HG02571 (cell line): ENCODE data around the gene GPR153.

Source experiments
- ATAC-seq: cut with Tn5 transposase; IDR thresholded peaks from one replicate; pipeline ENCODE4 v1.9.1; 2021; ENCODE audit warnings: mild to moderate bottlenecking, moderate library complexity; ENCODE audit not compliant: unreplicated experiment

GPR153 gene

DNA sequence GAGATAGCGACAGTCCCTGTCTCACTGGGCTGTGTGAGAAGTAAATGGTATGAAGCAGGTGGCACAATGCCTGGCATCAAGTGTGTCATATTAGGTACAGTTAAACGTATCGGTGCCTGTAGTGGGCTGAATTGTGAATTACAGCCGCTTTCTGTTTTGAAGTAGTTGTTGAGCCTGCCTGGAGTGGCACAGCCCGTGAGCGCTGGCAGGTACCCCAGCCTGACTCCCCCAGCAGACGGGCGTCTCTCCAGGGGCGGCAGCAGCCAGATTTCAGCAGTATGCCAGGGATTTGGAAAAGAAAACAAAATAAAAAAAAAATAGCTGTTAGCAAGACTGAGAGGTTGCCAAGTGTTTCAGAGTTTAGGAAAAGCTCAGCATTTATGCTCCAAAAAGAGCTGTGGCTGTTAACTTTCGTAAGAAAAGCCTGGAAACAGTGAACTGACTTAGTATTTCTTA lies 26.6 kb upstream of the GPR153 start:
- no peak for ATAC-seq

DNA sequence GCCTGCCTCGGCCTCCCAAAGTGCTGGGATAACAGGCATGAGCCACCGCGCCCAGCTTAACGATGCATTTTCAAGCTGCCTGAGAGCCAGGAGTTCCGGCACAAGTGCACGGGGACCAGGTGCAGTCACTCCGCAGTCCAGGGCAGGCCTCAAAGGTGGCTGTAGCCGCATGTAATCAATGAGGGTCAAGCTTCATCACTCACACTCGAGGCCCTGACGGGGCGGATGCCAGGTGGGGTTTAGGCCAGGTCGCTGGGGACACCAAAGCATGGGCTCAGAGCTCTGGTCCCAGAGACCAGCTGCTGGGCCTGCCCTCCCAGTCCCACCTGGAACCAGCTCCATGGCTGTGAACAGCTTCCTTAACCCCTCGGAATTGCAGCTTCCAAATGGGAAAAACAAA lies 26.1 kb upstream of the GPR153 start:
- no peak for ATAC-seq

DNA sequence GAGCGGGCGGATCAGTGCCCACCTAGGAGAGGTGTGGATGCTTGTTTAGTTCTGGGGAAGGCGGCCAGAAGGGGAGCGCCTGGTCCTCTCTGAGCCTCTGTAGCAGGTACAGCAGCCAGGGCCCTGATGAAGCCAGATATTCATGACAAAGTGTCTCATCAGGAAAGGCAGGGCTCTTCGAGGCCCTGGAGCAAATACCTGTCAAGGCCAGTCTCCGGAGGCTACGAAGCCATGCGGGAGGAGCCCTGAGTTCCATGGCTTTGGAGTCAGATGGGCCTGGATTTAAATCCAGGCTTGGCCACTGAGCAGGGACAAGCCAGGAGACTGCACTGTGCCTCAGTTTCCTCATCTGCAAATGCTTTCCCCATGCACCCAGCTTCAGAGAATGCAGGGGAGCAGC lies 25.4 kb upstream of the GPR153 start:
- no peak for ATAC-seq

DNA sequence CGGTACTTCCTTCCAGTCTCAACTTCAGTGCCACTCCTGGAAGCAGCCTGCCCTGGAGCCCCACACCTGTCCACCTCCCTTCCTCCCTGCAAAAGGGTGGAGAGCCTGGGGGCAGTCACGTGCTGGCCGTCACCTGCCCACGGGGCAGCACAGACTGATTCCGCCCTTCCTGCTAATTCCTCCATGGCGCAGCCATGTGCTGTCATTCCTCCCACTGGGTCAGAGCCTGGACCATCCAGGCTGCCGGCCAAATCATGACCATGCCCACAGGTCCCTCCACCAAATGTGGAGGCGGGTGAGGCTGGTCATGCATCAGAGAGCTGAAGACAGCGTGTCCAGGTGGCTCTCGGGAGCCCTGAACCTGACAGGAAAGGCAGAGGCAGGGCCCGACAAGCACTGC lies 24.4 kb upstream of the GPR153 start:
- no peak for ATAC-seq

DNA sequence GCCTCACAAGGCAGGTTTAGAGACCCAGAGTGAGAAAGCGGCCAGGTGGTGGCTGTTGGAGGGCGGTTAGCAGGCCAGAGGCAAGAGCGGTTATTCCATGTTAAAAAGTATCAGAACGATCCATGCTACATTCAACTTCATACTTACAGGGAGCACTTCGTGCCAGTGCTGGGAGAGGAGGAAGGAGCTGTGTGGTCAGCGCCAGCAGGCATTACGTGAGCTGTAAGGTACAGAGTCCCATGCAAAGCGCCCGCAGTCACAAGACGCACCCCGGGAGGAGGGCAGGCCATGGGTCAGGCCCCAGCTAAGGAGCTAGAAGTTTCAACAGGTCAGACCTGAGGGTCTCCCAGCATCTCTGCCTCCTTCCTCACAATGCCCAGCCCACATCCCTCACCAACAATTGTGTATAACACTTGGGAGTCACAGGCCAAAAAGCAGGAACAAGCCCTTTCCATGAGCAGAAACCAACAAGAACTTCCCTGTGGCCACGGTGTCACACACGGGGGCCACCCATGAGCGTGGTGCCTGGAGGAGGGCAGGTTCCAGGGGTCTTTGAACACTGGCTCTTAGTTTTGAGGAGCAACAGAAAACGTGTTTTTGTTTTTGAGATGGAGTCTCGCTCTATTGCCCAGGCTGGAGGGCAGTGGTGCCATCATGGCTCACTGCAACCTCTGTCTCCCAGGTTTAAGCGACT lies 21.8 kb upstream of the GPR153 start:
- no peak for ATAC-seq

DNA sequence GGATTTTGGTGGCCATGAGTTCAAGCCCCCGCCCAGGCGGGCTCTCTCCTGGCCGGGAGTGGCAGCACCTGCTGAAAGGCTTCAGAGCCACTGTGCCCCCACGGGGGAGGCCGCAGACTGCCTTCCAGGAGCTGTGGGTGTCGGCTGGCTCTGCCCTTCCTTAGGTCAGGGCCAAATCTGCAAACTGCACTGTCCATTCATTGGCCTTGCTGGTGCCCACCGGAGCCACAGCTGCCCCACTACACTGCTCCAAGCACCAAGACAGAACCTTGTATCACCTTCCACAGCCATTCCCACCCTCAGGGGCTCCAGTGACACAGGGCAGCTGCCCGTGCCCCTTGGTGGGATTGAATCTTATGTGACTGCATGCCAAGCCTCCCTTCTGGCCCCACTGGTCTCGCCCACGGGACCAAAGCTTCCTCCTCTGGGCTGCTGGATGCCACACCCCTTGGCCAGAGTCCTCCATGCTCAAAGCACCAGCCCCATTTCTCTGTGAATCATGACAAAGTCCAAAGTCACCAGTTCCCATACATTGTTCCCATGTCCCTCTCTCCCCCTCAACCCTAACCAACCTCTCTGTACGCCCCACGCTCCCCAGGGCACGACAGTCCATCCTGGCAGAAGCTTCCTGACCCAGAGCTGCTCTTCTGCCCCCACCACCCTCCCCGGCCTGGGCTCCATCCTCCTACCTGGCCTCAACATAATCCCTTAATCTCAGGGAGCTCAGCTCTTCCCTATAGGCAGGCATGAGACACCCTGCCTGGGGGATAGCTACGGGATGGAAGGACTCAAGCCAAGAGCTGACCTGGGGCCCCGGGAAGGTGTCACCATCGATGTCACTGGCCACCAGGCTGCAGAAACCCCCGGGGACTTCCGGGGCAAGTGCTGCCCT lies 20.9 kb upstream of the GPR153 start:
- ATAC-seq: no peak

DNA sequence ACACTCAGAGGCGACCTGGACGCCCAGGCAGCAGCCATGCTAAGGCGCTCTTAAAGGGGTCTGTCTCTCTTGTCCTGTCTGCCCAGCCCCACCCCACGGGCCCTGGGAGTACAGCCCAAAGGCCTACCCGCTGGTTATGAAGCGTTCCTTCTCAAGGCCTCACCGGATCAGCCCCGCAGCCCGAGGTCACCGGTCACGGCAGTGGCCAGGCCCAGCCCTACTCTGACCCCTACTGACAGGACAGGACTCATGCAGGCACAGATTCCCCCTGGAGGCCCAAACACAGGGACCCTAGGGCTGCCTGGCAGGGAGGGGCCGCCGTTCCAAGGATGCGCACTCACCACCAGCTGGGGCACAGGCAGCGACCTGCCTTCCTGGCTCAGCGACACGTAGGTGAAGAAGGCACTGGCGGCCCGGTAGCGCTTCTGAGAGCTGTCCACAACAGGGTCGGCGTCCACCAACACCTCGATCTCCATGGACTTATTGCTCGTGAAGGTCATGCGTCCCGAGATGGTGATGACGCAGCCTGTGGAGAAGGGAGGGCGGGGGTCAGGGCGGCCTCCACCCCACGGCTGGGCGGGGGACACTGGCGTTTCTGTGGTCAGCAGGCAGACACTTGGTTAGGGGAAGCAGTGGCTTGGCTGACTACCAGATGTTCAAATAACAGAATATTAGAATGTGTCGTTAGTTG lies 20.0 kb upstream of the GPR153 start:
- ATAC-seq: no peak

DNA sequence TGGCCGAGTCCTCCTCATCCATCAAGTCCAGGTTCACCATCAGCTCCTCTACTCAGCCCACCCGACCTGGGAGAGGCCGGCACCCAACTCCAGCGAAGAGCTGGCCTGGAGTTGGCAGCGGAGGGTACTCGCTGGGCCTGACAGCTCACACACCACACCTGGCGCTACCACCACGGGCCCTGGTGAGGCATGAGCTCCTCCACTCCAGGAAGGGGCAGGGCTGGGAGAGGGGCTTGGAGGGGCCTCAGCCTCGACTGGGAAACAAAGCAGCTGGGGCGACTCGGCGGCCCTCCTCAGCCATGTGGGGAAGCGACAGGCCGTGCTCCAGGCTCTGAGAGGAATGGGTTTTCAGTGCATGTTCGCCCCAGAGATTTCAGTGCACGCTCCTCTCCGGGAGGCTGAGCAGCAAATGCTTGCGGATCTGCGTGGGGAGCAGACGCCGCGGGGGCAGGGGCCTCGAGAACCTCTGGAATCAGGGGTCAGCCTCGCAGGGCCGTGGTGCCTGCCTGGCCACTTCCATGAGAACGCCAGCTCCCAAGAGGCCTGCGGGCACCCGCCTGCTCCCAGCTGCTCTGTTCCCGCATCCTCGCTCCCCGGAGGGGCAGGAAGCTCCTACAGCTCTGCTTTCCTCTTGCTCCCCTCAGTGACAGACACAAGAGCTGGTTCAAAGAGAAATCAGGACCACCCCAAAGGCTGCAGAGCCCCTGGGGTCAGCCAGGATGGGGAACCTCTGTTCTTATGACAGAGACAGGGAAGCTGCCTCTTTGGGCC lies 18.9 kb upstream of the GPR153 start:
- no peak for ATAC-seq

DNA sequence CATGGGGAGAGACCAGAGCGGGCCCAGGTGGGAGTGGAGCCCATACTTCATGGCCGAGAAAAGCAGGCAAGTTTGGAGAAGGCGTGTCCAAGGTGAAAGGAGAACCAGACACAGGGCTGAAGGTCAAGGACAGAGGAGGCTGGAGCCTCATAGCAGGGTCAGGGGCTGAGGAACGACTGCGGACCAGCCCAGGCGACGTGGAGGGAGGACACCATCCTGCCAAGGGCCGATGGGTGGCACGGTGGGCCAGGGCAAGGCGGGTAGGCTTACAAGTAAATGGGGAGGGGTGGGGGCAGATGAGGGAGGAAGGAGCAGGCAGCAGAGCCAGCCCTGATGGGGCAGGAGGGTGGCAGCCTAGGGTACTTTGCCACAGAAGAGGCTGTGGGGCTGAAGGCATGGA lies 18.2 kb upstream of the GPR153 start:
- ATAC-seq: no peak

DNA sequence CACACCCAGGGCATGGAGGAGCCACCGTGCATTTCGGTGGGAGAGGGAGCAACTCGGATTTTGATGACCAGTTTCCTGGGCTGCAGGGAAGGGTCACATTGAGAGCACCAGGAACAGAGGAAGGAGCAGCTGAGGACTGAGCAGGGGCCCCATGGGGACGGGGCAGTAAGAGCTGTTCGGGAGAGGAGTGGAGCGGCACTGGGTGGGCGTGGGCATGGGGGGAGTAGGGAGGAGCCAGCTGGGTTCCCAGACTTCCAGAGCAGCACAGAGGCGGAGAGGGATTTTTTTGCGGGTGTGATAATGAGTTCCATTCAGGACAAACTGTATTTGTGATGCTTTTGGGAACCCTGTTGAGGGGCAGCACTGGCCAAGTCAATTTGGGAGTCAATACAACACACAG lies 17.4 kb upstream of the GPR153 start:
- no peak for ATAC-seq

DNA sequence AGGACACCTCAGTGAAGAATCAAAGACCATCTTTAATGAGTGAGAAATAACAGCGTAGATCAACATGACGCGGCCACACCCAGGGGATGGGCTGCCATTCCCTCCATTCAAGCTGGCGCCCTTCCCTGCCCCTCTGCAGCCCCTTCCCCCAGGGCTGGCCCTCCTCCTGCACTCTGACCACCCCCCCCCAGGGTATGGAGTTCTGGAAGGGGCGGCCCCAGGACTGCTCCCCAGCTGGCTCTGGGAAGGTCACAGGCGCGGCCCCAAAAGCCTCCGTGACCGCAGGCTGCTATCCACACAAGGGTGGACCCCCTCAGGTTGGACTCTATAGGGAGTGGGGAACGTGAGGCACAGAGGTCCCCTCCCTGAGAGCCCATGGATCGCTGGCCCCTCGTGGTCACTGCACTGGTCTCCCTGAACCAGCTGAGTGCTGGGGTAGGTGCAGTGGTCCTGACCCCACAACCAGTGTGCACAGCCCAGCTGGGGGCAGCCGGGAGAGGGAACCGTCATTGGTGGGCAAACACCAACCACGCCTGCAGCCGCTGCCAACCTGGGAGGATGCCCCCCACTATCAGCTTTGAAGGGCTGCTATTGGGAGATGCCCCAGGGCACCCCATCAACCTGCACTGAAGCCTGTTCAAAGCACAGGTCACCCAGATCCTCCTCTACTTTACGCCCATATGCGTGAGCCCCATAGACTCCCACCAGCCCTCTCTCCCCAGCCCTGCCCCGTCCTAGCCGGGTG lies 16.1 kb upstream of the GPR153 start:
- no peak for ATAC-seq

DNA sequence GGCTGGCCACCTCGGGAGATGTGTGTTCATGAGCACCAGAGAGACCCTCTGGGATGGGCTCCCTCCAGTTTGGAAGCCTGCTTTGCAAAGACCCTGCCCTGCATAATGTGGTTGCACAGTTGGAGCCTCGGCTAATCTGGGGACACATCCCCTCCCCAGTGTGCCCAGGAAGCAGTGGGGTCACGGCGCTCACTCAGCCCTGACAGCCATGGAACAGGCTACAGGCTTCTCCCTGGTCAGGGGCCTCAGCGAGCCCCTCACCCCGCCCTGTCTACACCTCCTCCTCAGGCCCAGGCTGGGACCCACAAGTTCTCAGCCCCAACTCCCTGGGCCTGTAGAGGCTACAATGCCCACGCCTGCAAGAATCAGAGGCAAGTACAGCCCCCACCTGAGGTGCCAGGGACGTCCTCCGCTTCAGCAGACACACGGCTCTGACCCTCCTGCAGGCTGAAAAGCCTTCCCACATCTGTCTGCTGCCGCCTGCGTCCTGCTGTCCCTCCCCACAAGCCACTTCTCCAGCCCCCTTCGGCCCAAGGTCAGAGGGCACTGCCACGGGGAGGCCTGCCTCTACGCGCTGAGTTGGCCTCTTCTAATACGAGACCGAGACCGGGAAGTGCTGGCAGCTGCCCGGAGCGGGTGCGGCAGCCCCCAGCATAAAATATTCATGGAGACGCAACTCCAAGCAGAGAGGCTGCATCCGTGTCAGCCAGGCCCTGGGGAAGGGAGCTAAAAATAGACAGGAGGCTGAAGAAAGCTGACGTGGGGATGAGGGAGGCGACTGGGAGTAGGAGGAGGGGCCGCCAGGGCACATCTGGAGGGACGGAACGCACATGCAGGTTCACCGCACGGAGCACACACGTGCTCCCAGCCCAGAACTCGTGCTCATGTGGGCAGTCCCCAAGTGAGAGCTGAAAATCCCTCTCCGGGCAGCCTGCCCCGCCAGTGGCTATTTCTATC lies 15.2 kb upstream of the GPR153 start:
- no peak for ATAC-seq

DNA sequence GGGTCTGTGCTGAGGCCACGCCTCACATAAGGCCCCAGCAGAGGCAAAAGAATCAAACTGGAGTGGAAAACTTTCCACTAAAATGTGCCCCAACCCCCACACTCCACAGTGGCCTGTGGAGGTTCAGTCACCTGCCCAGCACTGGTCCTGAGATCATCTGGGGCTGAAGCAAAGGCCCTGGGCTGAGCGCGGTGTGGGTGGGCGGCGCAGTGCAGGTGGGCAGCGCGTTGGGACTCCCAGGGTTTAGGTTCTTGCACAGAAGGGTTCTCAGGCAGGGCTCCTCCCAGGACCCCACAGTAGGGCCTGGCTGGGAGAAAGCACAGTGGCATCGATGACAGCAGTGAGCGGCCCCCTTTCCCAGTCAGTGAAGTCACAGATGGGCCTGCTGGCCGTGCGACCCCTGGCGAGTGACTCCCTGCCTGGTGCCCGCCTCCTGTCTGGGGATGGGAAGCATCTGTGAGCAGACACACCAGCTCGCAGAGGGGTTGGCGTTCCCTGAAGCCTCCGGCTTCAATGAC lies 13.8 kb upstream of the GPR153 start:
- ATAC-seq: no peak

DNA sequence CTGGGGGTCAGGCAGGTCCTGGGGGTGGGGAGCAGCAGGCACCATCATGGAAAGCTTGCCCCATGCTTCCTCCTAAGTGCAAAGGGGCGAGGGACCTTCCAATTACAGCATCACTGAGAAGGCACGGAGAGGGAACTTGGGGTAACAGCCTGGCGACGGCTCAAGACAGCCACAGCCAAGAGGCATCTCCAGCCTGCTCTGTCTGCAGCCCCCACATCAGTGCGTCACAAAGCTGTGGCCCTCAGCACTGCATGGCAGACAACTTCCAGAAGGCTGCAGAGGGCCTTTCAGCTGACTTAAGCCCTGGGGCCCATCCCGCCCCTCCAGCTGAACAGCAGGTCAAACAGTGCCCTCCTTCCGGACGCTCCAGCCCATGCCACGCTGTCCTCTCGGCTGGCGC lies 13.2 kb upstream of the GPR153 start:
- no peak for ATAC-seq

DNA sequence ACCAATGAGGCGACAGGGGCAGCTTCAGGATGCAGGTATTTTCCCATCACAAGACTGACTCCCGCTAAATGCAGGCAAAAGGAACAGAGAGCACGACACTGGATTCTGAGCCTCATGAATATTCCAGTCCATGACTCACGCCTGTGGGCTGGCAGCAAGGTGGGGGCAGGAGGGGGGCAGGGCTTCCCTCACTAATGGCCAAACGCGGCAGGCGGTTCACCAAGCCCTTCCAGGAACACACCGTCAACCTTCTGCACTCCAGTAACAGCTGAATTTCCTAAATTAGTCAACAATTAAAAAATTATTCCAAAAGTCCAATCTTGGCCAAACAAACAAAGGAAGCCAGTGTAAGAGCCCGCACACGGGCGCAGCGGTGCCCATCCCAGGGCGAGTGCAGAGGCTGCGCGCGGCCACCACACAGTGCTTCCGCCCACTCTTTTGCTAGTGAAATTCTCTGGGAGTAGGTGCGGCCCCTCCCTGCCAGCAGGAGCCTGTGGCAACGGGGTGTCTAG lies 12.5 kb upstream of the GPR153 start:
- no peak for ATAC-seq

DNA sequence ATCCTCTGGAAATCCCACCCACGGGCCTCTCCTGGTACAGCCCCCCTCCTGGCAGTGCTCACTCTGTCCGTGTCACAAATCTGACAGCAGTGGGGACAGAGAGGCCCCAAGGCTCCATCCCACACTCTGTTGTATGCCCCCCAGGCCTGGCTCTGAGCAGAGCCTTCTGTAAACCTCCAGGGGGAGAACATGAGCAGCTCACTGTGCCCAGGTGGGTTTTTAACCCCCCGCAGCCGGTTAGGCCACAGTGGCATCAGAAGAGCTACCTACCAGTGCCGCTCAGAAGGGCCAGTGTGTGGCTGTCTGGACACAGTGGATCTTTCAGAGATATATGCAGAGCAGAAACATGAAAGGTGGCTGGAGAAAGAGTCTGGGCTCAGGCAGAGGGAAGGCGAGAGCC lies 12.0 kb upstream of the GPR153 start:
- ATAC-seq: no peak

DNA sequence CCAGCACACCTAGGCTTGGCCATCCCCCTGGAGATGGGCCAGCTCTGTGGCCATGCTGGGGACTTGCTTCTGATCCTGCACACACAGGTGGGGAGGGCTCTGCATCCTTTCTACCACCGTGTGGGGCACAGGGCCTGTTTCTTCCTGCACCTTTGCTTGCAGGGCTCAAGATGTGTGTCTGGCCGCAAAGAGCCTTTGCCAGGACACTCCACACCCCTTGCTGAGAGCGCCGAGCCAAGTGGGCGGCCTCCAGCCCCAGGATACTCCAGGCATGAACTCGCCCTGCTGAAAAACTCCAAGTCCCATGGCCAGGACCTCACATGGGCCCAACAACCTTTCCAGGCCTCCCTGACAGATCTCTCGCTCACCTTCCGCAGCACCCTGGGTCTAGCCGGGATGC lies 11.6 kb upstream of the GPR153 start:
- no peak for ATAC-seq

DNA sequence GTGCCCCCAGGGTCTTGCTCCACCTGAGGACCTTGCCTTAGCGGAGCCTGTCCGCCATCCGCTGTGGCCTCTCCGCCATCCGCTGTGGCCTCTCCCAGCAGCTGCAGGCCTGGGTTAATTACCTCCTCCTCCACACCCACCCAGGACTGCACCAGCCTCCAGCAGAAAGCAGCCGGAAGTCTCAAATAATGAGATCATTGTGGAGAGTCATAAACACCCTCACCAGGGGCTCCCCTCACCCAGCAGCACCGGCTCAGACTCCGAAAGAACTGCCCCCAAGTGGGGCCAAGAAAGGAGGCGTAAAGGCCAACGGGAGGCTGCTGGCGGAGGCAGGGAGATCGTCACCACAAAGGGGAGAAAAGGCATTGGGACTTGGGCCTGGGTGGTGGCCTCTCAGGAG lies 10.7 kb upstream of the GPR153 start:
- no peak for ATAC-seq

DNA sequence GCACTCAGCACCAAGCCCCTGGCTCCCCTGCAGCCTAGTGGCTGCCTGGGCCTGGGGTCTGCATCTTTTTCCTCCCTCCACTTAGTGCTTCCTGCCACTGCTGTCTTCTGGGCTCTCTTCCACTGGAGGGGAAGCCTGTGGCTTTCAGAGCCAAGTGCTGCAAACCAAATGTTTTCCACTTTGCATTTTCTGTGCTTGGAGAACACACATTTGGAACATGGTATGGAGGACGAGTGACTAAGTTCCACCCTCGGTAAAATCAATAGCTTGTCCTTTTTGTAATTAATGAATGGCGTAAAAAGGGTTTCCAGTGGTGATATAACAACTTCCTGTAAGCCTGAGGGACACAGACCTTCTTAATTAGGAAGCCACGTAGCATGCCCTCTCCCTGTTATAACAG lies 10.1 kb upstream of the GPR153 start:
- ATAC-seq: no peak
